Chondrocyte (in vitro differentiated cells): ENCODE results near the gene KCNAB1. TPM values are rescaled to one million over a fixed set of nuclear protein-coding genes. Genes with fewer than 3 reads are reported as not detected.

Experiments used
- DNase-seq: peaks from one replicate; pipeline ENCODE4 v3.0.0; 2021; ENCODE audit warnings: mixed read lengths, low spot score
- H3K27ac Mint-ChIP-seq: one replicate; pipeline ENCODE4 v1.8.0; 2021; ENCODE audit warnings: mild to moderate bottlenecking, moderate library complexity, mixed read lengths; ENCODE audit not compliant: unreplicated experiment
- H3K27me3 Mint-ChIP-seq: 2 replicates; pipeline ENCODE4 v1.8.0; 2021; ENCODE audit warnings: low read depth, mixed read lengths
- H3K36me3 Mint-ChIP-seq: 2 replicates; pipeline ENCODE4 v1.8.0; 2021; ENCODE audit warnings: low read depth, mixed read lengths
- H3K4me1 Mint-ChIP-seq: 2 replicates; pipeline ENCODE4 v1.8.0; 2021; ENCODE audit warnings: low read depth, mild to moderate bottlenecking, mixed read lengths
- H3K4me3 Mint-ChIP-seq: one replicate; pipeline ENCODE4 v1.8.0; 2021; ENCODE audit warnings: mild to moderate bottlenecking, moderate library complexity, mixed read lengths; ENCODE audit not compliant: unreplicated experiment
- H3K9me3 Mint-ChIP-seq: 2 replicates; pipeline ENCODE4 v1.8.0; 2021; ENCODE audit warnings: low read depth, mixed read lengths
- total RNA-seq: library from RNA; stranded (reverse); gene quantifications from 3 replicates; pipeline ENCODE4 v1.2.1, GENCODE V29; 2021
- TF ChIP-seq, protein P1 (sequence below): fragments of 200-600 bp; sonication (generic); IDR thresholded peaks from 2 replicates; pipeline ENCODE4 v1.5.0; 2021; ENCODE audit warnings: antibody characterized with exemption, mild to moderate bottlenecking, moderate library complexity

The KCNAB1 gene
- total RNA-seq, 1 donor from 2014 or later, result 3.4 TPM

DNA sequence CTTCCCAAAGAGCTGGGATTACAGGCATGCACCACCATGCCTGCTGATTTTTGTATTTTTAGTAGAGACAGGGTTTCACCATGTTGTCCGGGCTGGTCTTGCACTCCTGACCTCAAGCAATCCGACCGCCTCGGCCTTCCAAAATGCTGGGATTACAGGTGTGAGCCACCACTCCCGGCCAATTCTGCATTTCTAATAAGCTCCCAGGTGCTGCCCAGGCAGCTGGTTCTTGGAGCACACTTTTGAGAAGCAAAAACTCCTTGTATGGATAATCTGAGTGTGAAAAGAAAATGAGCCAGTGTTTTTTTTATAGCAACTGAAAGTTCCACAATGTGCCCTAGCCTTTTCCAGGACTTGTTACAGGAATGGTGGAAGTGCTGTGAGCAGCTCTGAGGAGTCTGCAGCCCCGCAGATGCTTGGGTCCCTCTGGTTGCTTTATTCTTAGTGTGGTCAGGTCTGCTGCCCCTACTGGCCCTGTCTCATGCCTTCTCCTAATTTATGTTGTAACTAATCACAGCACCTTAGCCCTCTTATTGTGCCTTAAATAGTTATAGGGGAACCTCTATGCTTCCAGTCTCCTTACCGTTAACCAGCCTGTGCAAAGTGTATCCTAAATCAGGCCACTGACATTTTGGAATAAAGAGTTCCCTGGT is 13.5 kb upstream of the KCNAB1 start:
- no peaks in the 10 kb centered on the region for H3K36me3 Mint-ChIP-seq
- no peaks in the 10 kb centered on the region for H3K27me3 Mint-ChIP-seq
- H3K4me1 Mint-ChIP-seq, result peaks cover 83% of the 10 kb centered on the region
- H3K4me3 Mint-ChIP-seq, result no peak overlapping the region
- DNase-seq, result no peak
- no peak overlapping the region for H3K27ac Mint-ChIP-seq
- H3K9me3 Mint-ChIP-seq, result no peaks in the 10 kb centered on the region
- TF ChIP-seq, protein P1, sequence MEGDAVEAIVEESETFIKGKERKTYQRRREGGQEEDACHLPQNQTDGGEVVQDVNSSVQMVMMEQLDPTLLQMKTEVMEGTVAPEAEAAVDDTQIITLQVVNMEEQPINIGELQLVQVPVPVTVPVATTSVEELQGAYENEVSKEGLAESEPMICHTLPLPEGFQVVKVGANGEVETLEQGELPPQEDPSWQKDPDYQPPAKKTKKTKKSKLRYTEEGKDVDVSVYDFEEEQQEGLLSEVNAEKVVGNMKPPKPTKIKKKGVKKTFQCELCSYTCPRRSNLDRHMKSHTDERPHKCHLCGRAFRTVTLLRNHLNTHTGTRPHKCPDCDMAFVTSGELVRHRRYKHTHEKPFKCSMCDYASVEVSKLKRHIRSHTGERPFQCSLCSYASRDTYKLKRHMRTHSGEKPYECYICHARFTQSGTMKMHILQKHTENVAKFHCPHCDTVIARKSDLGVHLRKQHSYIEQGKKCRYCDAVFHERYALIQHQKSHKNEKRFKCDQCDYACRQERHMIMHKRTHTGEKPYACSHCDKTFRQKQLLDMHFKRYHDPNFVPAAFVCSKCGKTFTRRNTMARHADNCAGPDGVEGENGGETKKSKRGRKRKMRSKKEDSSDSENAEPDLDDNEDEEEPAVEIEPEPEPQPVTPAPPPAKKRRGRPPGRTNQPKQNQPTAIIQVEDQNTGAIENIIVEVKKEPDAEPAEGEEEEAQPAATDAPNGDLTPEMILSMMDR, result peak; percentile 54

DNA sequence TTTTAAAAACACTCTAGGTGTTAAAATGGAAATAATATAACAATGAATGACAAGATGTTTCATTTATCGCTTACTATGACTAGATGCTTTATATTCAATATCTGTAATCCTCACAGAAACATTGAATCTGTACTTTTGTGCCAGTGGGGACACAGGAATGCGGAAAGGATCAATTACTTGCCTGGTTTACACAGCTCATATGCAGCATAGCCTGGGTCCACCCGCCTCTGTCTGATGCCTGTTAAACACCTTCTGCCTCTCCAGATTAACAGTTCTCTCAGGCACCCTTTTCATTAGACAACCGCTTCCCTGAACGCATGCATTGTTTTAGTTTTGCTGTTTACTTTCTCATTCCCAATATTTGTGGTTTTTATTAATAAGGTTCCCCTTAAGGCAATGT is 12.9 kb upstream of the KCNAB1 start:
- Mint-ChIP-seq H3K27ac (no peak overlapping the region), H3K4me3 (no peak overlapping the region), H3K4me1 (peaks cover 78% of the 10 kb centered on the region), H3K27me3 (no peaks in the 10 kb centered on the region), H3K9me3 (no peaks in the 10 kb centered on the region), H3K36me3 (no peaks in the 10 kb centered on the region)
- TF ChIP-seq, protein P1, result no peak
- no peak for DNase-seq

DNA sequence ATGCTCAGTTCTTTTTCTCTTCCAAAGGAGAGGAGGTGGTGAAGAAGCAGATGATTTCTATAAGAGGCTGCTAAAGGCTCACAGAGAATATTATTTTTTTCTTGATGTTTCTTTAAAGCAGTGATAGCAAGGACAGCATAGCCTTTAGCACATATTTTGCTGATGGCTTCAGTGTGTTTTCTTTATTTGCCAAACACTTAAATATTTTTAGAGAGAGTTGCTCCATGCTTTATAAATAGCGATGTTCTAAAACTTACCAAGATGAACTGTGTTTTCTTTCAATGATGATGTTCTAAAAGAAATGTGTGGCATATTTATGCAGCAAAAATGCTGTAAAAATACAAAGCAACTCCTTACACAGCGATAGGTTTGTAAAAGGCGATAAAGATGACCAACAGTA is 11.8 kb upstream of the KCNAB1 start:
- peaks cover 67% of the 10 kb centered on the region for H3K4me1 Mint-ChIP-seq
- DNase-seq, result no peak
- TF ChIP-seq, protein P1, result no peak

DNA sequence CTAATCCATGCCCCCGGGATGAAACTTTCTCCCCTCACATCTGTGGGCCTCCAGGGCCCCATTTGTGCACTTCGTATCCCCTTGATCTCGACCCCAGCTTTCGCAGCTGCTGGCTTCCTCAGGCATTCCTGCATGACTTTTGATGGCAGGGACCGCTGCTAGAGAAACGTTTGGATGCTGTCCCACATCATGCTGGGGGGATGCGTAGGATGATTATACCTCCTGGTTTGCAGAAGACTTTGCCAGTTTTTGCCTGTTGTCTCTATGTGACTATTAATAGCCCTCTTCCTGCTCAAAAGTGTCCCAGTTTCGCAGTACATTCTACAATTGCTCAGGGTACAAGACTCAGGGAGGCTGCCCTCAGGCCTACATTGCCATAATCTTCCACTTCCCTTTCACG is 10.4 kb upstream of the KCNAB1 start:
- TF ChIP-seq, protein P1, result no peak
- Mint-ChIP-seq H3K27ac (peak overlapping the region; percentile 62), H3K4me3 (no peak overlapping the region)

More for the DNA sequence above, 11.8 kb upstream of the KCNAB1 start:
- no peaks in the 10 kb centered on the region for H3K9me3 Mint-ChIP-seq
- peak overlapping the region; percentile 53 for H3K27ac Mint-ChIP-seq
- no peaks in the 10 kb centered on the region for H3K27me3 Mint-ChIP-seq
- H3K36me3 Mint-ChIP-seq, result no peaks in the 10 kb centered on the region
- H3K4me3 Mint-ChIP-seq, result no peak overlapping the region

DNA sequence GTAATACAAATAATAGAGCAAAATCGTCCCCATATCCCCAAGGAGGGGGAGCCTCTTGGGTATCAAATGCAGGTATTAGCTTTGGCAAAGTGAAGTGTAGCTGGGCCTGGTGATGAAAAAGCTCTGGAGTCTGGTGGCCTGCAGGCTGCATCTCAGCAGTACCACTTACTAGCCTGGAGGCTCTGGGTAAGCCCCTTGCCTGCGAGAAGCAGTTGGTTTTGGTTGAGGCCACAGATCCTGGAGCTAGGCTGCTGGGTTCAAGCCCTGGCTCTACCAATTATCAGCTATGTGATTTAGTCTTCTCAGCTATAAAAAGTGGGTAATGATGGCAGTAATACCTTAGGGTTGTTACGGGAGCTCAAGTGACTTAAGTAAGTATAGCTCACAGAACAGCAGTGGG is 6.1 kb downstream of the KCNAB1 start:
- no peak for DNase-seq
- H3K4me1 Mint-ChIP-seq, result peaks cover 30% of the 10 kb centered on the region
- no peaks in the 10 kb centered on the region for H3K9me3 Mint-ChIP-seq
- H3K27me3 Mint-ChIP-seq, result no peaks in the 10 kb centered on the region
- TF ChIP-seq, protein P1, result no peak
- H3K36me3 Mint-ChIP-seq, result no peaks in the 10 kb centered on the region
- H3K4me3 Mint-ChIP-seq, result no peak overlapping the region
- no peak overlapping the region for H3K27ac Mint-ChIP-seq

More for the DNA sequence above, 10.4 kb upstream of the KCNAB1 start:
- Mint-ChIP-seq H3K36me3 (no peaks in the 10 kb centered on the region), H3K27me3 (no peaks in the 10 kb centered on the region), H3K4me1 (peaks cover 55% of the 10 kb centered on the region), H3K9me3 (no peaks in the 10 kb centered on the region)
- DNase-seq, result no peak
